ENCODE results near the gene ADAMTSL3. TPM values are rescaled to one million over a fixed set of nuclear protein-coding genes. Genes with fewer than 3 reads are reported as not detected.
"Not testable (repeated sequence)": the region's sequence is repeated elsewhere in the genome, so short reads cannot be mapped to it uniquely, and the experiment has no call there.

The ADAMTSL3 gene
- total RNA-seq, 1 donor from 2014 or later, result 0.17 TPM

GRCh38 chr15:83961311-83961710, 307.4 kb downstream of the ADAMTSL3 start:
- DNase-seq (ENCODE audit: low spot score), result no peak
- Mint-ChIP-seq H3K4me3 (ENCODE audit: unreplicated experiment) (no peak overlapping the region), H3K9me3 (ENCODE audit: low read depth) (peaks cover 24% of the 10 kb centered on the region), H3K27ac (ENCODE audit: unreplicated experiment) (no peak overlapping the region), H3K36me3 (ENCODE audit: low read depth) (no peaks in the 10 kb centered on the region), H3K4me1 (ENCODE audit: low read depth) (no peaks in the 10 kb centered on the region), H3K27me3 (ENCODE audit: low read depth) (peaks cover 2% of the 10 kb centered on the region)
- no peak for TF ChIP-seq CTCF (IDR thresholded peaks at IDR 0.05)

DNA sequence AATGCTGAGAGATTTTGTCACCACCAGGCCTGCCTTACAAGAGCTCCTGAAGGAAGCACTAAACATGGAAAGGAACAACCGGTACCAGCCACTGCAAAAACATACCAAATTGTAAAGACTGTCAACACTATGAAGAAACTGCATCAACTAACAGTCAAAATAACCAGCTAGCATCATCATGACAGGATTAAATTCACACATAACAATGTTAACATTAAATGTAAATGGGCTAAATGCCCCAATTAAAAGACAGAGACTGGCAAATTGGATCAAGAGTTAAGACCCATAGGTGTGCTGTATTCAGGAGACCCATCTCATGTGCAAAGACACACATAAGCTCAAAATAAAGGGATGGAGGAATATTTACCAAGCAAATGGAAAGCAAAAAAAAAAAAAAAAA, 311.0 kb downstream of the ADAMTSL3 start:
- H3K4me3 Mint-ChIP-seq (ENCODE audit: unreplicated experiment); H3K4me1 Mint-ChIP-seq (ENCODE audit: low read depth); H3K27me3 Mint-ChIP-seq (ENCODE audit: low read depth); H3K36me3 Mint-ChIP-seq (ENCODE audit: low read depth); H3K27ac Mint-ChIP-seq (ENCODE audit: unreplicated experiment); DNase-seq (ENCODE audit: low spot score): not testable (repeated sequence)
- H3K9me3 Mint-ChIP-seq (ENCODE audit: low read depth), result peaks cover 35% of the 10 kb centered on the region

GRCh38 chr15:83970295-83970890, 316.5 kb downstream of the ADAMTSL3 start:
- no peaks in the 10 kb centered on the region for H3K36me3 Mint-ChIP-seq (ENCODE audit: low read depth)
- H3K4me3 Mint-ChIP-seq (ENCODE audit: unreplicated experiment), result no peak overlapping the region
- no peak for TF ChIP-seq CTCF (IDR thresholded peaks at IDR 0.05)
- peaks cover 26% of the 10 kb centered on the region for H3K9me3 Mint-ChIP-seq (ENCODE audit: low read depth)
- H3K4me1 Mint-ChIP-seq (ENCODE audit: low read depth), result no peaks in the 10 kb centered on the region
- no peak overlapping the region for H3K27ac Mint-ChIP-seq (ENCODE audit: unreplicated experiment)
- no peaks in the 10 kb centered on the region for H3K27me3 Mint-ChIP-seq (ENCODE audit: low read depth)
- DNase-seq (ENCODE audit: low spot score), result no peak

- no peaks in the 10 kb centered on the region for H3K36me3 Mint-ChIP-seq (ENCODE audit: low read depth)
- H3K4me1 Mint-ChIP-seq (ENCODE audit: low read depth), result no peaks in the 10 kb centered on the region
- peaks cover 27% of the 10 kb centered on the region for H3K9me3 Mint-ChIP-seq (ENCODE audit: low read depth)
- H3K27me3 Mint-ChIP-seq (ENCODE audit: low read depth), result no peaks in the 10 kb centered on the region
- no peak for TF ChIP-seq CTCF (IDR thresholded peaks at IDR 0.05)
- H3K27ac Mint-ChIP-seq (ENCODE audit: unreplicated experiment), result no peak overlapping the region
- H3K4me3 Mint-ChIP-seq (ENCODE audit: unreplicated experiment), result no peak overlapping the region
- DNase-seq (ENCODE audit: low spot score), result no peak
These were observed 318.1 kb downstream of the ADAMTSL3 start for GRCh38 chr15:83971992-83972391.

DNA sequence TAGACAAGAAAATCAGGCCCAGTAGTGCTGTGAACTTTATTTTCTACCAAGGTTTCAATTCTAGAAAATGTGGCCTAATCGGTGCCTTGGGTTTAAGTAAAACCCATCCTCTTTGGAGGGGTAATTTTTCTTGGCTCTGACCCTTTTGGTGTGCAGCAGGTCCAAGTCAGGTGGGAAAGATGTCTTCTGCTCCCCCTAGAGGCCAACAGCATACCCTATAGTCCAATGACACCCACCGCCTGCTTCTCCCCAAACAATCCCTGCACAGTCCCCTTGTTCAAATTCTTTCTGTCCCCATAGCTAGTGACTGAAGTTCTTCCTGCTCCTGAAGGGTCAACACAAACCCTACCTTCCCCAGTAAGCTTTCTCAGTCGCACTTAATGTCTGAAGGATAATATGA, 319.9 kb downstream of the ADAMTSL3 start:
- peaks cover 21% of the 10 kb centered on the region for H3K9me3 Mint-ChIP-seq (ENCODE audit: low read depth)
- H3K36me3 Mint-ChIP-seq (ENCODE audit: low read depth), result no peaks in the 10 kb centered on the region
- DNase-seq (ENCODE audit: low spot score), result no peak
- H3K4me1 Mint-ChIP-seq (ENCODE audit: low read depth), result no peaks in the 10 kb centered on the region
- H3K27ac Mint-ChIP-seq (ENCODE audit: unreplicated experiment), result no peak overlapping the region
- TF ChIP-seq CTCF (IDR thresholded peaks at IDR 0.05), result no peak
- no peaks in the 10 kb centered on the region for H3K27me3 Mint-ChIP-seq (ENCODE audit: low read depth)
- no peak overlapping the region for H3K4me3 Mint-ChIP-seq (ENCODE audit: unreplicated experiment)

DNA sequence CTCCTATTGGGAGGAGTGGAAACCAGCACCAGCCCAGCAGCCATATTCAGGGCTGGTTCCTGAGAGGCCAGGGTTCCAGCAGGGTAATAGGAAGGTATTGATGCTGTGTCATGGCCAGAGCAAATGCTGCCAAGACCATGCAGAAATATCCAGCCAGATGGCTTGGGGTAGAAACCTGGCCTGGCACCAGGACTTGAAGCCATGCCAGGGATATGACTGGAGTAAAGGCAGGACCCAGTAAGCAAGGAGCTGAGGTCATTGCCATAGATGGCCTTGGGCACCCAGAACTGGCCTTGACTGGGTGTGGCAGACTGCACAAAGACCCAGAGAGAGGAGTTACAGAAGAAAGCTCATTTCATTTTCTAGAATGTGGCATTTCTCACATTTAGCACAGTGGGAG, 324.1 kb downstream of the ADAMTSL3 start:
- Mint-ChIP-seq H3K27me3 (ENCODE audit: low read depth) (no peaks in the 10 kb centered on the region), H3K36me3 (ENCODE audit: low read depth) (peaks cover 1% of the 10 kb centered on the region), H3K9me3 (ENCODE audit: low read depth) (peaks cover 25% of the 10 kb centered on the region), H3K27ac (ENCODE audit: unreplicated experiment) (no peak overlapping the region), H3K4me3 (ENCODE audit: unreplicated experiment) (no peak overlapping the region), H3K4me1 (ENCODE audit: low read depth) (no peaks in the 10 kb centered on the region)
- DNase-seq (ENCODE audit: low spot score), result no peak
- TF ChIP-seq CTCF (IDR thresholded peaks at IDR 0.05), result no peak
